ENCODE results near the gene PALD1.

- TF ChIP-seq TAF1 (IDR thresholded peaks at IDR 0.05; ENCODE audit: borderline replicate concordance, low read depth, low read length) (no peak), POLR2A (IDR thresholded peaks at IDR 0.05; ENCODE audit: low read depth, low read length) (no peak), POLR2AphosphoS5 (IDR thresholded peaks at IDR 0.05; ENCODE audit: low read depth, low read length) (no peak)
Measured at GRCh38 chr10:70528741-70529362, 50.3 kb downstream of the PALD1 start.

All from GM12892 (cell line).